GM18498 (cell line): ENCODE results near the gene CCDC138.

Source experiments
- ATAC-seq: cut with Tn5 transposase; IDR thresholded peaks from one replicate; pipeline ENCODE4 v1.9.1; 2021; ENCODE audit warnings: mild to moderate bottlenecking, moderate library complexity; ENCODE audit not compliant: unreplicated experiment

The CCDC138 gene

DNA sequence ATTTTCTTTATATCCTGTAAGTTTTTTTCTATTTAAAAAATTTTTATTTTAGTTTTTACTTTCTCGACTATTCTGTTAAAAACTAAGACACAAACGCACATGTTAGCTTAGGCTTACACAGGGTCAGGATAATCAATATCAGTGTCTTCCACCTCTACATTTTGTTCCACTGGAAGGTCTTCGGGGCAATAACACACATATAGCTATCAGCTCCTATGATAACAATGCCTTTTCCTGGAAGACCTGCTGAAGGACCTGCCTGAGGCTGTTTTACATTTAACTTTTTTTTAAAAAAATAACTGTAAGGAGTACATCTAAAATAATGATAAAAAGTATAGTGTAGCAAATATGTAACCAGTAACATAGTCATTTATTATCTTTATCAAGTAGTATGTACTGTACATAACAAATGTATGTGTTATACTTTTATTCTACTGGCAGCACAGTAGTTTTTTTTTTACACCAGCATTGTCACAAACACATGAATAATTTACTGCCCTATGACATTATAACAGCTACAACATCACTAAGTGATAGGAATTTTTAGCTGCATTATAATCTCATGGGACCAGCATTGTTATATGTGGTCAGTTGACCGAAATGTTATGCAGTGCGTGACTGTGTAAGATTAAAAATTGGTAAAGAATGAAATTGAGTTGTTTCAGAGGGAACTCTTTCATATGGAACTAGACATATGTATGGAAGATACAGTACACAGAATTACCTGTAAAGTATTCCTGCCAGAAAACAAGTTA lies 37.9 kb downstream of the CCDC138 start:
- no peak for ATAC-seq

DNA sequence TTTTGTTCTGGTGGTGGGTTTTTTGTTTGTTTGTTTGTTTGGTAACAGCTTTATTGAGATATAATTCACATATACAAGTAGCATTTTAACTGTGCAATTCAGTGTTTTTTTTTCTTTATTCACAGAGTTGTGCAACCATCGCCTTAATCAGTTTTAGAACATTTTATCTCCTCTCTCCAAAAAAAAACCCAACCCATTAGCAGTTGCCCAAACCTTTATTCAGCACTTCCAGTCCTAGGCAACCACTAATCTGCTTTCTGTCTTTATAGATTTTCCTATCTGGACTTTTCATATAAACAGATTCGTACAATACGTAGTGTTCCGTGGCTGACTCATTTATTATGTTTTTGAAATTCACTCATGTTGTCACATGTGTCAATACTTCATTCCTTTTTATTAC lies 38.7 kb downstream of the CCDC138 start:
- ATAC-seq = no peak

DNA sequence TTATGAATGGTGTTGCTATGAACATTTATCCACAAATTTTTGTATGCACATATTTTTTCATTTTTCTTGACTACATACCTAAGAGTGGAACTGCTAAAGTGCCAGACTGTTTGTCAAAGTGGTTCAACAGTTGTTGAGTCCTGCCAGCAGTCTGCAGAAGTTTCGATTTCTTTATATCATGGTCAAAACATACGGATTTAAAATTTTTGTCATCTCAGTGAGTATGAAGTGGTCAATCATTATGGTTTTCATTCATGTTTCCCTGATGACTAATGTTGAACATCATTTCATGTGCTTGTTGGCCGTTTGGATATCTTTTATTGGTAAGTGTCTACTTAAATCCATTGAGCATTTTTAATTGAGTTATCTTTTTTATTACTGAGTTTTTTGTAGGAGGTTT lies 39.2 kb downstream of the CCDC138 start:
- ATAC-seq = no peak

DNA sequence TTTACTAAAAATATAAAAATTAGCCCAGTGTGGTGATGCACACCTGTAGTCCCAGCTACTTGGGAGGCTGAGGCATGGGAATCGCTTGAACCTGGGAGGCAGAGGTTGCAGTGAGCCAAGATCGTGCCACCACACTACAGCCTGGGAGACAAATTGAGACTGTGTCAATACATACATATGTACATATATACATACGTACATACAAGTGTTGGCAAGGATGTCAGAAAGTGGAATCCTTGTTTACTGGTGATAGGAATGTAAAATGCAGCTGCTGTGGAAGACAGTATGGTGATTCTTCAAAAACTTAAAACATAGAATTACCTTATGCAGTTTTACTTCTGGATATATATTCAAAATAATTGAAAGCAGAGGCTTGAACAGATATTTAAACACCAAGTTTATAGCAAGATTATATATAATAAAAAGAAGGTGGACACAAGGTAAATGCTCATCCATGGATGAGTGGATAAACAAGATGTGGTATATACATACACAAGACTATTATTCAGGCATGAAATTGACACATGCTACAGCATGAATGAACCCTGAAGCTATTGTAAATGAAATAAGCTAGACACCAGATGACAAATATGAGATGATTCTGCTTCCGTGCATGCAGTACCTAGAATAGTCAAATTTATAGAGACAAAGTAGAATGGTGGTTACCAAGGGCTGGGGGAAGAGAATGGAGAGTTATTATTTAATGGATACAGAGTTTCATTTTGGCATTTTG lies 43.2 kb downstream of the CCDC138 start:
- ATAC-seq = no peak

DNA sequence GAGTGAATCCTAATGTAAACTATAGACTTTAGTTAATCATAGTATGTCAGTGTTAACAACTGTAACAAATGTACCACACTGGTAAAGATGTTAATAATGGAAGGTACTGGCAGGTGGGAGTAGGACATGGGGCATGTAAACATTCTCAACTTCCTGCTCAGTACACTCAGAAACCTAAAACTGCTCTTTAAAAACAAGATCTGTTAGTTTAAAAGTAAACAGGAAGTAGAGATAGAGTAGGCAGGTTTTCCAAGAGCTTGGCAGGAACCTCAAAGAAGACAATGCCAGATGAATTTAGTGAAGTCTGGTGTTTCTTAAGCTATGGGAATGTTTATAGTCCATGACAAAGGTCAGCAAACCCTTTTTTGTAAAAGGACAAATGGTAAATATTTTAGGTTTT lies 46.6 kb downstream of the CCDC138 start:
- ATAC-seq = no peak

DNA sequence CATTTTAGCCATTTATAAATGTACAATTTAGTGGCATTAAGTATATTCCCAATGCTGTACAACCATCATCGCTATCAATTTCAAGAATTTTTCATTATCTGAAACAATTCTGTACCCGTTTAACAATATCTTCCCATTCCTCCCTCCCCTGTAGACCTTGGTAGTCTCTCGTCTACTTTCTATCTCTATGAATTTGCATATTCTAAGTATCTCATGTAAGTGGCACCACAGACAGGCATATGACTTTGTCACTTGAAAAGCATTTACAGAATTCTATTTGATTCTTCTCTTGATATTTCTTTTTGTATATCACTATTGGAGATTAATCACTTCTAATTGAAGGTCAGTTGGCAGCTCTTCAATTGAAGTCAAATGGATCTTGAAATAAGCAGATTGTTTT lies 48.0 kb downstream of the CCDC138 start:
- ATAC-seq = no peak

GRCh38 chr2:108835040-108835439 lies 48.5 kb downstream of the CCDC138 start:
- ATAC-seq = no peak

GRCh38 chr2:108837198-108837597 lies 50.6 kb downstream of the CCDC138 start:
- no peak for ATAC-seq

GRCh38 chr2:108841506-108841905 lies 54.9 kb downstream of the CCDC138 start:
- ATAC-seq = no peak

- ATAC-seq = no peak
These were observed 59.4 kb downstream of the CCDC138 start for GRCh38 chr2:108845923-108846322.

DNA sequence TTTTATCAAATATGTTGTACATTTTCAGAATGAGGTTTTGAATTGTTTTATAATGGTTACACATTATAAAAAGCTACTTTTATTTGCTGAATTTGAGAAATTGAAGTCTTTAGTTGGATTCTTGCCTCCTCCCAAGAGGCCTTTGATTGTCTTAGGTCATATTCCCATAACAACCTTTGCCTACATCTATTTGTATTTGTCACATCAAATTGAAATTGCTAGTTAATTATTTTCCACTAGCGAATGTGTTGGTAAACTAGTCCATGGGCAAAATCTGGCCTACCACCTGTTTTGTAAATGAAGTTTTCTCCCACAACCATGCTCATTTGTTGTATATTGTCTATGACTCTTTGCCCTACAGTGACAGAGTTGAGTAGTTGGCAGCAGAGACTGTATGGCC lies 60.4 kb downstream of the CCDC138 start:
- no peak for ATAC-seq

DNA sequence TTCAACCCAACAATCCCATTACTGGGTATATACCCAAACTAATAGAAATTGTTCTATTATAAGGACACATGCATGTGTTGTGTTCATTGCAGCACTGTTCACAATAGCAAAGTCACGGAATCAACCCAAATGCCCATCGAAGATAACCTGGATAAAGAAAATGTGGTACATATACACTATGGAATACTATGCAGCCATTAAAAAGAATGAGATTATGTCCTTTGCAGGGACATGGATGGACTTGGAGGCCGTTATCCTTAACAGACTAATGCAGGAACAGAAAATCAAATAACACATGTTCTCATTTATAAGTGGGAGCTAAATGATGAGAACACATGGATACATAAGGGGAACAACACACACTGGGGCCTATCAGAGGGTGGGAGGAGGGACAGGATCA lies 65.8 kb downstream of the CCDC138 start:
- ATAC-seq = no peak

- no peak for ATAC-seq
These were observed 66.8 kb downstream of the CCDC138 start for GRCh38 chr2:108853421-108853820.

DNA sequence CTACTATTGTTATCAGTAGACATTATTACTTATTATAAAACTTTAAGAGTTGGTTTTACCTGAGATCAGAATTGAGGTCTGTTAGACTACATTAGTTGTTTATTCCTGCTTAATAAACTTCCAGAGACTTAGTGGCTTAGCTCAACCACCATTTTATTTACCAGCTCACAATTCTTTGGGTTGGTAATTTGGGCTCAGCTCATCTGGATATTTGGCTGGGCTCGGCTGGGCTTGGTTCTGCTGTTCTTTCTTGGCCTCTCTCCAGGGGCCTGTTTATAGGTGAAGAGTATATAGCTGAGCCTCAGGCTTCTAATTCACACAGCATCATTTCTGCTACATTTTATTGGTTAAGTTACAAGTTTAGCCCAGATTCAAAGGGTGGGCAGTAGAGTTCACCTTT lies 67.9 kb downstream of the CCDC138 start:
- no peak for ATAC-seq

DNA sequence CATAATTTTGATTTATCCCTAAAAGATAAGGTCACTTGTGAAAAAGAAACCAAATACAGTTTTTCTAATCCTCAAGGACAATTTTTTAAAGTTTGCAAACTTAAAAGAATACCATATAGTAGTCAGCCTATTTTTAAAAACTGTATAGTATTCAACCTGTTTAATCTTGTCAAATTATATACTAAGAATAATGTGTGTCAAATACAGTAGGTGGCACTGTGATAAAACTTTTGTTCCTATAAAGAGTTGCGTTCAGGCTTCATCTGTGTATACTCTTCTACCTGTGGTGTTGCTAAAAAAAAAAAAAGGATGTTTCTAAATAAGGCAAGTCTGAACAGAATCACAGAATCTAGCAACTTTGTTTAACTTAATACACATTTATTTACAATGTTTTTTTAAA lies 68.6 kb downstream of the CCDC138 start:
- ATAC-seq = peak; percentile 59

DNA sequence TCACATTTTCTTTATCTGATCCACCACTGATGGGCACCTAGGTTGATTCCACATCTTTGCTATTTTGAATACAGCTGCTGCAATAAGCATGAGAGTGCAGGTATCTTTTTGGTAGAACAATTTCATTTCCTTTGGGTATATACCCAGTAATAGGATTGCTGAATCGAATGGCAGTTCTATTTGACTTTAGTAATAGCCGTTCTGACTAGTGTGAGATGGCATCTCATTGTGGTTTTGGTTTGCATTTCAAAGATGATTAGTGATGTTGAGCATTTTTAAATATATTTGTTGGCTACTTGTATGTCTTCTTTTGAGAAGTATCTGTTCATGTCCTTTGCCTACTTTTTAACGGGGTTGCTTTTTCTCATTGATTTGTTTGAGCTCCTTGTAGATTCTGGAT lies 72.3 kb downstream of the CCDC138 start:
- no peak for ATAC-seq

DNA sequence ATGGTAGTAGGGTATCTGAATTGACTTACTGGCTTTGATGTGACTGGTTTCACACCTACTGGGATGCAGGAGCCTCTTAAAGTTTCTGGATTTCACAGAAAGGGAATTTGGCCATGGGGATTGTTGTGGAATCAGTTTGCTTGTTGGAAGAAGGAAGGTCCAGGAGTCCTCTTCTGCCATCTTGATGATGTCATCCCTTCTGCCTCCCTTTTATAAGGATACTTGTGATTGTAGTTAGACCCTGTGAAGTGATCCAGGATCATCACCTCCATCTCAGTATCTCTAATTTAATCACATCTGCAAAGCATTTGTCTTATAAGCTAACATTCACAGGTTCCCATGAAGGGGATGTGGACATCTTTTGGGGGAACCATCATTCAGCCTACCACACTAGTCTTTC lies 79.5 kb downstream of the CCDC138 start:
- ATAC-seq = no peak

- ATAC-seq = no peak
These were observed 82.3 kb downstream of the CCDC138 start for GRCh38 chr2:108868911-108869310.

- no peak for ATAC-seq
These were observed 83.0 kb downstream of the CCDC138 start for GRCh38 chr2:108869542-108869941.

- no peak for ATAC-seq
These were observed 83.6 kb downstream of the CCDC138 start for GRCh38 chr2:108870069-108870644.

- ATAC-seq = no peak
These were observed 90.9 kb downstream of the CCDC138 start for GRCh38 chr2:108877506-108877905.

DNA sequence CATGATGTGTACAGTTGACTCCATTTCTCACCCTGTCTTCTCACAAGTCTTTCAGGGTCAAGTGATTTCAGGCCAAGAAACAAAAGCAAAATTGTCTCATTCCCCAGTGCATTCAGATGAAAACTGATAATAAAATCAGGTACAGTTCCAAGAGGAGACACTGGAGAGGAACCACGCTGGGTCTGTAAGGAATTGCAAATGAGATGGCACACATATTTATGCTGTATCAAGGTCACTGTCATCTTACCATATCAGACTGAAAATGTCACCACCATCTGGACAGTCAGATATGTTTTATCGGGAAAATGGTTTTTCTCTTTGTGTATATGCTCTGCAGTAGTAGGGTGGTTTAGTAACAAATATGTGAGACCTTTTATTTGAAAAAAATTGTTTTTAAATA lies 91.7 kb downstream of the CCDC138 start:
- no peak for ATAC-seq
